OCI-LY7 (cell line): ENCODE data around the gene CECR2.

Experiments
- EZH2phosphoT487 ChIP-seq: fragments of 200-600 bp; sonication (generic); IDR thresholded peaks from 2 replicates; pipeline ENCODE4 v1.6.1; 2018; ENCODE audit warnings: low read depth, borderline replicate concordance, mild to moderate bottlenecking, mixed run types, antibody characterized with exemption, low read length, moderate library complexity, mixed read lengths
- TF ChIP-seq, protein P1 (sequence below): fragments of 200-600 bp; sonication (generic); conservative IDR thresholded peaks from 2 replicates; pipeline ENCODE4 v1.5.1; 2014; ENCODE audit warnings: mild to moderate bottlenecking, antibody characterized with exemption, low read length, moderate library complexity, mixed read lengths

DNA sequence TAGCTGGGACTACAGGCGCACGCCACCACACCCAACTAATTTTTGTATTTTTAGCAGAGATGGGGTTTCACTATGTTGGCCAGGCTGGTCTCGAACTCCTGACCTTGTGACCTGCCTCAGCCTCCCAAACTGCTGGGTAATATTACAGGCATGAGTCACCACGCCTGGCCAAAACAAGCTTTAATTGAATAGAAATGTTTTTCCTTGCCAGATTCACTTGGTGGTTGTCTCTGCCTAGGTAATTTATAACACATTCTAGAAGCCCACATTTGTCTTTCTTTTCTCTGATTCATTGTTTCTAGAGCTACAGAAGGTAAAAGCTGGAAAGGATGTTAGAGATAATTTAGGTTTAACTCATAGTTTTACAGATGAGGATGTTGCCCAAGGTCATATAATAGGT is 41.3 kb downstream of the CECR2 start:
- TF ChIP-seq, protein P1, sequence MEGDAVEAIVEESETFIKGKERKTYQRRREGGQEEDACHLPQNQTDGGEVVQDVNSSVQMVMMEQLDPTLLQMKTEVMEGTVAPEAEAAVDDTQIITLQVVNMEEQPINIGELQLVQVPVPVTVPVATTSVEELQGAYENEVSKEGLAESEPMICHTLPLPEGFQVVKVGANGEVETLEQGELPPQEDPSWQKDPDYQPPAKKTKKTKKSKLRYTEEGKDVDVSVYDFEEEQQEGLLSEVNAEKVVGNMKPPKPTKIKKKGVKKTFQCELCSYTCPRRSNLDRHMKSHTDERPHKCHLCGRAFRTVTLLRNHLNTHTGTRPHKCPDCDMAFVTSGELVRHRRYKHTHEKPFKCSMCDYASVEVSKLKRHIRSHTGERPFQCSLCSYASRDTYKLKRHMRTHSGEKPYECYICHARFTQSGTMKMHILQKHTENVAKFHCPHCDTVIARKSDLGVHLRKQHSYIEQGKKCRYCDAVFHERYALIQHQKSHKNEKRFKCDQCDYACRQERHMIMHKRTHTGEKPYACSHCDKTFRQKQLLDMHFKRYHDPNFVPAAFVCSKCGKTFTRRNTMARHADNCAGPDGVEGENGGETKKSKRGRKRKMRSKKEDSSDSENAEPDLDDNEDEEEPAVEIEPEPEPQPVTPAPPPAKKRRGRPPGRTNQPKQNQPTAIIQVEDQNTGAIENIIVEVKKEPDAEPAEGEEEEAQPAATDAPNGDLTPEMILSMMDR: no peak
- no peak for TF ChIP-seq EZH2phosphoT487
